ENCODE data around the gene PDK4. TPM values are rescaled to one million over a fixed set of nuclear protein-coding genes. Genes with fewer than 3 reads are reported as not detected.

The PDK4 gene
- polyA plus RNA-seq, 3 donors, result 2.2 to 26.0 (median 12.4) TPM

GRCh38 chr7:95622859-95623258 is 26.5 kb upstream of the PDK4 start:
- Mint-ChIP-seq H3K9me3 (peaks cover 0 to 8% (median 5%) of the 10 kb centered on the region in 7 donors), H3K36me3 (no peaks in the 10 kb centered on the region), H3K4me3 (no peak overlapping the region), H3K27ac (no peak overlapping the region), H3K4me1 (peaks cover 12% of the 10 kb centered on the region), H3K27me3 (ENCODE audit: low read depth in 3 of 3) (no peaks in the 10 kb centered on the region)
- Histone ChIP-seq H3K27me3 (ENCODE audit: control insufficient read depth in 2 of 2, insufficient read depth in 2 of 2, low read length in 2 of 2) (no peaks in the 10 kb centered on the region), H3K27ac (ENCODE audit: low read depth in 1 of 2, low read length in 2 of 2) (no peak overlapping the region), H3K79me2 (ENCODE audit: insufficient read depth, low read length) (no peaks in the 10 kb centered on the region), H3K4me1 (ENCODE audit: control insufficient read depth in 1 of 2, insufficient read depth in 2 of 2, low read length in 2 of 2) (no peaks in the 10 kb centered on the region), H2AFZ (ENCODE audit: insufficient read depth, low read depth, low read length, poor library complexity, severe bottlenecking) (no peak overlapping the region), H4K20me1 (ENCODE audit: insufficient read depth, low read length) (no peaks in the 10 kb centered on the region), H3K9me3 (replicated peaks in 1 of 2; ENCODE audit: control insufficient read depth in 1 of 2, insufficient read depth in 1 of 2, low read length in 2 of 2) (no peaks in the 10 kb centered on the region), H3K9ac (ENCODE audit: insufficient read depth, low read length, poor library complexity, severe bottlenecking) (no peak overlapping the region), H3K4me2 (replicated peaks; ENCODE audit: extremely low read depth, low read length, poor library complexity, severe bottlenecking) (no peak overlapping the region), H3K4me3 (replicated peaks in 1 of 3; ENCODE audit: low read depth in 2 of 3, low read length in 3 of 3) (no peak overlapping the region), H3K36me3 (replicated peaks in 1 of 2; ENCODE audit: control insufficient read depth in 1 of 2, insufficient read depth in 2 of 2, low read length in 2 of 2) (no peaks in the 10 kb centered on the region)
- no peak for DNase-seq
- intact Hi-C loops (cut with micrococcal nuclease), result no loop called here
- WGBS (ENCODE audit: insufficient coverage), result 100% methylated on average over 1 of the region's 3 CpGs
- no peak for TF ChIP-seq CTCF (IDR thresholded peaks at IDR 0.05)

- Mint-ChIP-seq H3K27ac (no peak overlapping the region), H3K36me3 (peaks cover 0 to 2% of the 10 kb centered on the region in 2 donors), H3K4me1 (peaks cover 12% of the 10 kb centered on the region), H3K9me3 (peaks cover 1 to 12% (median 8%) of the 10 kb centered on the region in 7 donors), H3K4me3 (no peak overlapping the region), H3K27me3 (ENCODE audit: low read depth in 3 of 3) (no peaks in the 10 kb centered on the region)
- H3K4me2 ChIP-seq (replicated peaks; ENCODE audit: extremely low read depth, low read length, poor library complexity, severe bottlenecking), result no peak overlapping the region
- H4K20me1 ChIP-seq (ENCODE audit: insufficient read depth, low read length), result no peaks in the 10 kb centered on the region
- TF ChIP-seq CTCF (IDR thresholded peaks at IDR 0.05), result no peak
- intact Hi-C loops (cut with micrococcal nuclease), result no loop called here
- H3K9ac ChIP-seq (ENCODE audit: insufficient read depth, low read length, poor library complexity, severe bottlenecking), result no peak overlapping the region
- no peaks in the 10 kb centered on the region for H3K4me1 ChIP-seq (ENCODE audit: control insufficient read depth in 1 of 2, insufficient read depth in 2 of 2, low read length in 2 of 2)
- H3K27ac ChIP-seq (ENCODE audit: low read depth in 1 of 2, low read length in 2 of 2), result no peak overlapping the region
- H2AFZ ChIP-seq (ENCODE audit: insufficient read depth, low read depth, low read length, poor library complexity, severe bottlenecking), result no peak overlapping the region
- no peaks in the 10 kb centered on the region for H3K9me3 ChIP-seq (replicated peaks in 1 of 2; ENCODE audit: control insufficient read depth in 1 of 2, insufficient read depth in 1 of 2, low read length in 2 of 2)
- no peaks in the 10 kb centered on the region for H3K79me2 ChIP-seq (ENCODE audit: insufficient read depth, low read length)
- no peak for DNase-seq
- H3K4me3 ChIP-seq (replicated peaks in 1 of 3; ENCODE audit: low read depth in 2 of 3, low read length in 3 of 3), result no peak overlapping the region
- H3K36me3 ChIP-seq (replicated peaks in 1 of 2; ENCODE audit: control insufficient read depth in 1 of 2, insufficient read depth in 2 of 2, low read length in 2 of 2), result no peaks in the 10 kb centered on the region
- no peaks in the 10 kb centered on the region for H3K27me3 ChIP-seq (ENCODE audit: control insufficient read depth in 2 of 2, insufficient read depth in 2 of 2, low read length in 2 of 2)
Measured at GRCh38 chr7:95622001-95622549, 25.8 kb upstream of the PDK4 start.

Data from CD14-positive monocyte (primary cell).